MM.1S (cell line): ENCODE results near the gene PRRC1.
A peak's percentile ranks its signal among the peaks of the same experiment; 100 is the strongest.

Experiments
- CTCF ChIP-seq: fragments of 300-600 bp; sonication (generic); IDR thresholded peaks from 2 replicates; pipeline ENCODE4 v1.5.1; 2016; ENCODE audit warnings: antibody characterized with exemption, low read length, mixed read lengths
- EZH2 ChIP-seq: fragments of 300-600 bp; sonication (generic); optimal IDR thresholded peaks from 2 replicates; pipeline ENCODE3; 2017; ENCODE audit warnings: low read depth, mild to moderate bottlenecking, antibody characterized with exemption, low read length, mixed read lengths
- EZH2phosphoT487 ChIP-seq: fragments of 300-600 bp; sonication (generic); IDR thresholded peaks from 2 replicates; pipeline ENCODE4 v1.6.1; 2018; ENCODE audit warnings: antibody characterized with exemption, low read length

DNA sequence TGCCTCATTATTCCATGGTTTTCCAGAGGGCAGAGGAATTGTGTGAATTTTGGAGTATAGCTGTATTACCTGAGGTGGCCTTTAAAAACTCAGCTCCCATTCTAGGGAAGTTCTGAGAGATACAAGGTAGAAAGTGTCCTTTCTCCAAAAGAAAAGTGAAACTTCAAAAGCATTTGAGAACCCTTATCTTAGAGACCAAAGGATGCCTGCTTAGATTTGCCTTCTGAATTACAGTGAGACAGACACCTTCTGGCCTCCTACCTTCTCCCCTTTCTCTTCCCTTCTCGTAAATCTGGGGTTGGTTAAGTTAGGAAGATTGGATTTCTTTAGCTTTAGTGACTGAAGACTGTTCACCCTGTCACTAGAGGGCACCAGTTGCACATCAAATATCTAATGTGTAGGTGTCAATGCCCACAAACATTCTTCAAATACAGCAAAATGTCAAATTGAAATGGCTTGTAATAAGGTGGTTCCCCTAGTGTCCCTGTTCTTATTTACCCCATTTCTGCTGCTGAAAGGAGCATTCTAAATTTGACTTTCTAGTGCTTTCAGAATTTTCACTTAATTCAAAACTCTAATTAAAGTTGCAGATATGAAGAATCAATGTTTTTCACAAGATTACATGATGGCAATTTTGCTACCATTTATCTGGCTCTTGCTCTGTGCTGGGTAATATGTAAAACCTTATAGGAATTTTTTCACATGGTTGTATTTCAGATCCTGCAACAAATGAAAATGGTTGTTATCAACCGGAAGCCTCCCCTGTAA lies 46.7 kb downstream of the PRRC1 start:
- TF ChIP-seq CTCF (peak; percentile 70), EZH2phosphoT487 (no peak), EZH2 (no peak)
